Right atrium auricular region (tissue), 2 donors: ENCODE measurements around the gene CCDC91. TPM values are rescaled to one million over a fixed set of nuclear protein-coding genes. Genes with fewer than 3 reads are reported as not detected.

Experiments
- DNase-seq: peaks from one replicate; pipeline ENCODE4 v3.0.0-alpha.2; 2019; ENCODE audit warnings: low spot score
- H3K27ac ChIP-seq, 2 donors: fragments of 200-600 bp; sonication (generic); 1 replicate in 1 of 2; 2 replicates in 1 of 2; pipeline ENCODE4 v1.5.1; 2016 to 2019
- H3K27me3 ChIP-seq, 2 donors: fragments of 200-600 bp; sonication (generic); one replicate each; pipeline versions ENCODE4 v1.5.1 to v1.6.0; 2017 to 2019
- H3K36me3 ChIP-seq: fragments of 200-600 bp; sonication (generic); one replicate; pipeline ENCODE4 v1.5.1; 2016
- H3K4me1 ChIP-seq, 2 donors: fragments of 200-600 bp; sonication (generic); one replicate each; pipeline versions ENCODE4 v1.5.1 to v1.6.0; 2017 to 2019
- H3K4me3 ChIP-seq, 2 donors: fragments of 200-600 bp; sonication (generic); 1 replicate in 1 of 2; 2 replicates in 1 of 2; pipeline ENCODE4 v1.5.1; 2017 to 2019; ENCODE audit warnings: mild to moderate bottlenecking in 1 of 2, moderate library complexity in 1 of 2
- H3K9me3 ChIP-seq, 2 donors: fragments of 200-600 bp; sonication (generic); one replicate each; pipeline ENCODE4 v1.5.1; 2019
- CTCF ChIP-seq, 2 donors: fragments of 200-600 bp; sonication (generic); IDR thresholded peaks; one replicate each; pipeline ENCODE4 v1.5.1; 2019; ENCODE audit warnings: antibody characterized with exemption in 2 of 2
- total RNA-seq, 2 donors: library from RNA; depleted of rRNA; stranded (reverse); fragments of >200 nt; gene quantifications; one replicate each; pipeline ENCODE4 v1.1.0, GENCODE V29; 2016

Gene CCDC91
- total RNA-seq, 2 donors from 2014 or later, result 33.6 to 36.1 TPM

GRCh38 chr12:28424965-28425364 is 234.7 kb downstream of the CCDC91 start:
- DNase-seq, result no peak
- Histone ChIP-seq H3K27ac (no peak overlapping the region), H3K9me3 (no peaks in the 10 kb centered on the region), H3K36me3 (no peaks in the 10 kb centered on the region), H3K4me1 (no peaks in the 10 kb centered on the region), H3K27me3 (no peaks in the 10 kb centered on the region), H3K4me3 (no peak overlapping the region)
- no peak for TF ChIP-seq CTCF (IDR thresholded peaks at IDR 0.05)

- H3K4me3 ChIP-seq, result no peak overlapping the region
- no peak overlapping the region for H3K27ac ChIP-seq
- H3K36me3 ChIP-seq, result no peaks in the 10 kb centered on the region
- H3K4me1 ChIP-seq, result no peaks in the 10 kb centered on the region
- H3K27me3 ChIP-seq, result no peaks in the 10 kb centered on the region
- no peaks in the 10 kb centered on the region for H3K9me3 ChIP-seq
- DNase-seq, result no peak
- no peak for TF ChIP-seq CTCF (IDR thresholded peaks at IDR 0.05)
Measured at GRCh38 chr12:28425526-28425925, 235.3 kb downstream of the CCDC91 start.

DNA sequence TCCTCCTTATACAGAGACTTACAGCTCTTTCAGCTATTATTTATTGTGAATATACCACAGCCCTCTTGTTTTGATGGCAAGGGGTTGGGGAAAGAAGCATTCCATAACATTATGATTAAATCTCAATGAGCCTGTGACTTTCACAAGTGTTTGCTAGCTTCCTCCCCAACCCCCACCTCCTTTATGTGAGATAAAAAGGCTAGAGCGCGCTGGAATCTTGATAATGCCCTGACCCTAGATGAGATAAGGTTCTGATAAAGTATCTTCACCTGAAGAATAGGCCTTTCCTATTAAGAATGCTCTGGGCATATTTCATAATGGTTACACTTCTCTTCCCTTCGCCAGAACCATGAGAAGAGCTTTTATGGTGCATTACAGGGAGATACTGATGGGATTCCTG is 236.8 kb downstream of the CCDC91 start:
- no peaks in the 10 kb centered on the region for H3K9me3 ChIP-seq
- no peaks in the 10 kb centered on the region for H3K36me3 ChIP-seq
- no peak overlapping the region for H3K27ac ChIP-seq
- no peaks in the 10 kb centered on the region for H3K27me3 ChIP-seq
- no peaks in the 10 kb centered on the region for H3K4me1 ChIP-seq
- H3K4me3 ChIP-seq, result no peak overlapping the region
- DNase-seq, result no peak
- TF ChIP-seq CTCF (IDR thresholded peaks at IDR 0.05), result no peak

- Histone ChIP-seq H3K9me3 (no peaks in the 10 kb centered on the region), H3K27me3 (no peaks in the 10 kb centered on the region), H3K4me3 (no peak overlapping the region), H3K27ac (no peak overlapping the region), H3K36me3 (no peaks in the 10 kb centered on the region), H3K4me1 (no peaks in the 10 kb centered on the region)
- TF ChIP-seq CTCF (IDR thresholded peaks at IDR 0.05), result no peak
- DNase-seq, result no peak
Measured at GRCh38 chr12:28440081-28440608, 249.9 kb downstream of the CCDC91 start.

GRCh38 chr12:28442101-28442500 is 251.8 kb downstream of the CCDC91 start:
- H3K36me3 ChIP-seq, result no peaks in the 10 kb centered on the region

More at GRCh38 chr12:28442101-28442500, 251.8 kb downstream of the CCDC91 start:
- no peak overlapping the region for H3K4me3 ChIP-seq
- DNase-seq, result no peak
- H3K4me1 ChIP-seq, result no peaks in the 10 kb centered on the region
- H3K27ac ChIP-seq, result no peak overlapping the region
- no peaks in the 10 kb centered on the region for H3K27me3 ChIP-seq
- no peaks in the 10 kb centered on the region for H3K9me3 ChIP-seq
- no peak for TF ChIP-seq CTCF (IDR thresholded peaks at IDR 0.05)
